Astrocyte (in vitro differentiated cells and primary cell): Measurements from ENCODE around the gene AMDHD2.

Experiments
- CTCF ChIP-seq: IDR thresholded peaks from 2 replicates; pipeline ENCODE4 v1.5.1; 2011; ENCODE audit warnings: low read depth, mild to moderate bottlenecking, inconsistent platforms, low read length, moderate library complexity; ENCODE audit not compliant: insufficient read depth
- EZH2 ChIP-seq: IDR thresholded peaks from 2 replicates; pipeline ENCODE4 v1.6.1; 2012; ENCODE audit warnings: mild to moderate bottlenecking, low read length, inconsistent platforms; ENCODE audit not compliant: insufficient read depth

GRCh38 chr16:2500430-2500917, 19.7 kb upstream of the AMDHD2 start:
- no peak for TF ChIP-seq CTCF
- TF ChIP-seq EZH2, result no peak
